ENCODE data around the gene CTSA. TPM values are rescaled to one million over a fixed set of nuclear protein-coding genes. Genes with fewer than 3 reads are reported as not detected.

Gene CTSA
- total RNA-seq, 1 donor from 2014 or later, result 55.3 TPM

- no peak overlapping the region for H3K4me3 Mint-ChIP-seq
- H3K27ac Mint-ChIP-seq (ENCODE audit: unreplicated experiment), result no peak overlapping the region
- H3K36me3 Mint-ChIP-seq (ENCODE audit: low read depth), result peaks cover 3% of the 10 kb centered on the region
- no peak for TF ChIP-seq CTCF (conservative IDR thresholded peaks at IDR 0.05)
- H3K27me3 Mint-ChIP-seq (ENCODE audit: low read depth), result no peaks in the 10 kb centered on the region
- H3K4me1 Mint-ChIP-seq, result no peaks in the 10 kb centered on the region
- no peak for DNase-seq (ENCODE audit: low read depth, low spot score)
- no peaks in the 10 kb centered on the region for H3K9me3 Mint-ChIP-seq
Measured at GRCh38 chr20:45848421-45848820, 42.7 kb upstream of the CTSA start.

DNA sequence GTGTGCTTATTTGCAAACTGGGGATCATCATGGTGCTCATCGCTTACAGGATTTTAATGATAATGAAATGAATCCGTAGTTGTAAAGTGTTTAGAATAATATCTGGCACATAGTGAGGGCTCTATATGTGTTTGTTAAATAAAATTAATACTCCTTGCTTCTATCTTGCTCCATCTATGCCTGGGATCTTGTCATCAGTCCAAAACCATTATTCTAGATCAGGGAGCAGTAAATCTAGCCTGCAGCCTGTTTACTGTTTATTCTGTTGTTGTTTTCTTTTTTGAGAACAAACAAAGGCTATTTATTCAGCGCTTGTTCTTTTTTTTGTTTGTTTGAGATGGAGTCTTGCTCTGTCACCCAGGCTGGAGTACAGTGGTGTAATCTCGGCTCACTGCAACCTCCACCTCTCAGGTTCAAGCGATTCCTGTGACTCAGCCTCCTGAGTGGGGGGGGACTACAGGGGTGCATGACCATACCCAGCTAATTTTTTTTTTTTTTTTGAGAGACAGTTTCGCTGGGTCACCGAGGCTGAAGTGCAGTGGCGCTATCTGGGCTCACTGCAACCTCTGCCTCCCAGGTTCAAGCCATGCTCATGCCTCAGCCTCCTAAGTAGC, 42.1 kb upstream of the CTSA start:
- Mint-ChIP-seq H3K4me3 (no peak overlapping the region), H3K4me1 (no peaks in the 10 kb centered on the region), H3K36me3 (ENCODE audit: low read depth) (peaks cover 3% of the 10 kb centered on the region), H3K27me3 (ENCODE audit: low read depth) (no peaks in the 10 kb centered on the region), H3K27ac (ENCODE audit: unreplicated experiment) (no peak overlapping the region), H3K9me3 (no peaks in the 10 kb centered on the region)
- no peak for DNase-seq (ENCODE audit: low read depth, low spot score)
- TF ChIP-seq CTCF (conservative IDR thresholded peaks at IDR 0.05), result no peak

DNA sequence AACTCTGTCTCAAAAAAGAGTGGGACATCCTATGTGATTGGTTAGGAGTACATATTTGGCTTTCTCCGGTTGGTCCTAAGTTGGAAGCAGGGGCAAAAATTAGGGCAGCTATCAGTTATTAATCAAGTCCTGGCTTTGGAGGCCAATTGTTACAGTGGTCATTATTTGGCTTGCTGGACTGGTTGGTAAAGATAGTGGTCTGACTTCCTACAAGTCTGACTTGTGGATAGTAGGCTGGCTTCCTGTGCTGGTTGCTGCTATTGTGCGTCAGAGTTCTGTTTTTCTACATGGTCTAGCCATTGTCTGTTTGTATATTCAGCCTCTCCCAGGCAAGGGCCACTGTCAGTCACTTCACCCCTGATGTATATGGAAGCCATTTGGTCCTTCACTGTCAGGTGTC, 40.9 kb upstream of the CTSA start:
- H3K27ac Mint-ChIP-seq (ENCODE audit: unreplicated experiment), result no peak overlapping the region
- DNase-seq (ENCODE audit: low read depth, low spot score), result no peak
- no peaks in the 10 kb centered on the region for H3K27me3 Mint-ChIP-seq (ENCODE audit: low read depth)
- H3K4me3 Mint-ChIP-seq, result no peak overlapping the region
- H3K4me1 Mint-ChIP-seq, result no peaks in the 10 kb centered on the region
- no peak for TF ChIP-seq CTCF (conservative IDR thresholded peaks at IDR 0.05)
- H3K36me3 Mint-ChIP-seq (ENCODE audit: low read depth), result no peaks in the 10 kb centered on the region
- no peaks in the 10 kb centered on the region for H3K9me3 Mint-ChIP-seq

DNA sequence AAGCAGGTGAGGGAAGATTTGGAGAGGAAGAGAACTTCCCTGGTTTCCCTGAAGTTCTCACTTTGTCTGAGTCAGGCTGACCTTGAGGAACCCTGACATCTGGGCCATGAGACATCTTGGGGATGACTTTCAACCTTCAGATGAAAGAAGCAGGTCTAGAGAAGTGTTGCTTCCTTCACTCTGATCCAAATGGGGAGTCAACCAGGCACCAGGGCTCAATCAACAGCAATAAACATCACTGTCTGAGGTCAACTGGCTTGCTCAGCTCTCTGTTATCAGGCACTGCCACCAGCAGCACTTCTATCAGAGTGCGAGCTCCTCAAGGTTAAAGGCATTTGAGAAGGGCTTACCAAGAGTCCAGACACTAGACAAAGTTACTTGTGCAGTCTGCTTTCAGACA, 40.2 kb upstream of the CTSA start:
- no peaks in the 10 kb centered on the region for H3K27me3 Mint-ChIP-seq (ENCODE audit: low read depth)
- TF ChIP-seq CTCF (conservative IDR thresholded peaks at IDR 0.05), result no peak
- no peak for DNase-seq (ENCODE audit: low read depth, low spot score)
- H3K36me3 Mint-ChIP-seq (ENCODE audit: low read depth), result no peaks in the 10 kb centered on the region
- H3K4me3 Mint-ChIP-seq, result no peak overlapping the region
- H3K4me1 Mint-ChIP-seq, result no peaks in the 10 kb centered on the region
- H3K27ac Mint-ChIP-seq (ENCODE audit: unreplicated experiment), result no peak overlapping the region
- no peaks in the 10 kb centered on the region for H3K9me3 Mint-ChIP-seq

GRCh38 chr20:45851501-45851900, 39.6 kb upstream of the CTSA start:
- DNase-seq (ENCODE audit: low read depth, low spot score), result no peak
- Mint-ChIP-seq H3K27ac (ENCODE audit: unreplicated experiment) (no peak overlapping the region), H3K4me1 (peaks cover 2% of the 10 kb centered on the region), H3K27me3 (ENCODE audit: low read depth) (no peaks in the 10 kb centered on the region), H3K9me3 (no peaks in the 10 kb centered on the region), H3K4me3 (no peak overlapping the region), H3K36me3 (ENCODE audit: low read depth) (no peaks in the 10 kb centered on the region)
- no peak for TF ChIP-seq CTCF (conservative IDR thresholded peaks at IDR 0.05)

All from neural crest cell (in vitro differentiated cells).